Gastroesophageal sphincter (tissue), 3 donors: ENCODE measurements around the gene C2CD4D.

Experiments
- CTCF ChIP-seq, 4 experiments: fragments of 200-600 bp in 2 of 4; fragments of 450-650 bp in 2 of 4; sonication (generic) in 1 of 4; IDR thresholded peaks; one replicate each; pipeline ENCODE4 v1.5.1; 2017 to 2019; ENCODE audit warnings: antibody characterized with exemption in 4 of 4, mild to moderate bottlenecking in 2 of 4, moderate library complexity in 2 of 4
- EP300 ChIP-seq: sonication (generic); formaldehyde crosslinking; IDR thresholded peaks from one replicate; pipeline ENCODE4 v1.6.1; 2017; ENCODE audit warnings: antibody characterized with exemption, mild to moderate bottlenecking
- POLR2AphosphoS5 ChIP-seq: sonication (generic); formaldehyde crosslinking; IDR thresholded peaks from one replicate; pipeline ENCODE4 v1.6.1; 2017; ENCODE audit warnings: antibody characterized with exemption

DNA sequence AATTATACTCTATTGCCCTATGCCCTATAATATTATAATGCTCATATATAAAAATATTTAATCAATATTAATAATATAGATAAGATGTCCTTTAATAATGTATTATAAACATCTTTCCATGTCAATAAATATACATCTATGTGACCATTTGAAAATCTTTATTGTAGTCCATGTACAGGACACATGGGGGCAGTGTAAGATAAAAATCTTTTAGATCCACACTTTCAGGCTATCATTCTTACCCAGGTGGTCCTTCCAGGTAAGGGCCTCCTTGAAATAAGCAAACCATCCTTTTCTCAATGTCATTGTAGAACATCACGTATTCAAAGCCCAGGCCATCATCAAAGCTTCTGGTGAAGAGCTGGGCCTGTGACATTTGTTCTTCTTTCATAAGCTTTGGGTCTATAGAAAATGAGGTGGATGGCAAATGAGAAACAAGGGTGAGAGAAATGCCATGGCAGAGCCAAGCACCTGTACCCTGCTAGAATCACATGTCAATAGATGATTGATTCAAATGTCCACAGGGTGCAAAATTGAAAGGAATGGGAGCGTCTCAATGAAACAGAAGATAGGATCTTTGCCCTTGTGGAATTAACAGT lies 49.5 kb upstream of the C2CD4D start:
- peak in 1 of 4 experiments; percentile 11 for TF ChIP-seq CTCF (IDR thresholded peaks at IDR 0.05)
- no peak for TF ChIP-seq POLR2AphosphoS5
- TF ChIP-seq EP300, result no peak
